Esophagus muscularis mucosa (tissue), 3 donors: ENCODE measurements around the gene RHBDD1.

Experiments
- CTCF ChIP-seq, 3 experiments: fragments of 200-600 bp in 2 of 3; fragments of 450-650 bp in 1 of 3; sonication (generic) in 2 of 3; IDR thresholded peaks; one replicate each; pipeline ENCODE4 v1.5.1; 2017 to 2019; ENCODE audit warnings: antibody characterized with exemption in 3 of 3, mild to moderate bottlenecking in 2 of 3, moderate library complexity in 1 of 3
- POLR2A ChIP-seq: fragments of 450-650 bp; IDR thresholded peaks from one replicate; pipeline ENCODE4 v1.6.1; 2017; ENCODE audit warnings: antibody characterized with exemption, moderate library complexity, mild to moderate bottlenecking, low read depth

GRCh38 chr2:226956659-226957058 lies 120.8 kb downstream of the RHBDD1 start:
- TF ChIP-seq CTCF (IDR thresholded peaks at IDR 0.05) (no peak), POLR2A (no peak)
